RWPE2 (cell line): ENCODE measurements around the gene TMEM185B.

Experiments used
- ATAC-seq: fragments of 200-7000 bp; cut with Tn5 transposase; 3 replicates; pipeline ENCODE4 v1.9.1; 2021; ENCODE audit warnings: low read depth
- DNase-seq: peaks from one replicate; pipeline ENCODE4 v3.0.0-alpha.2; 2020; ENCODE audit warnings: low spot score
- H3K27ac ChIP-seq: fragments of 450-650 bp; 2 replicates; pipeline ENCODE4 v1.5.1; 2017; ENCODE audit warnings: mild to moderate bottlenecking; ENCODE audit not compliant: poor library complexity, severe bottlenecking
- H3K27me3 ChIP-seq: fragments of 250-450 bp; sonication (Bioruptor Pico); 2 replicates; pipeline ENCODE4 v1.5.1; 2021; ENCODE audit warnings: mild to moderate bottlenecking, moderate library complexity; ENCODE audit not compliant: insufficient read depth, poor library complexity, severe bottlenecking
- H3K36me3 ChIP-seq: fragments of 250-450 bp; sonication (Bioruptor Pico); 2 replicates; pipeline ENCODE4 v1.5.1; 2020; ENCODE audit warnings: low read depth, mild to moderate bottlenecking, moderate library complexity
- H3K4me1 ChIP-seq: fragments of 250-450 bp; sonication (Bioruptor Pico); 2 replicates; pipeline ENCODE4 v1.5.1; 2021; ENCODE audit warnings: mild to moderate bottlenecking, moderate library complexity; ENCODE audit not compliant: insufficient read depth, poor library complexity, severe bottlenecking
- H3K4me3 ChIP-seq: fragments of 250-450 bp; sonication (Bioruptor Pico); 2 replicates; pipeline ENCODE4 v1.5.1; 2021; ENCODE audit warnings: mild to moderate bottlenecking, moderate library complexity; ENCODE audit not compliant: severe bottlenecking
- H3K9me3 ChIP-seq: fragments of 250-450 bp; sonication (Bioruptor Pico); 2 replicates; pipeline ENCODE4 v1.5.1; 2021; ENCODE audit warnings: mild to moderate bottlenecking, moderate library complexity; ENCODE audit not compliant: severe bottlenecking
- CTCF ChIP-seq: fragments of 450-650 bp; IDR thresholded peaks from one replicate; pipeline ENCODE4 v1.5.1; 2017; ENCODE audit warnings: mild to moderate bottlenecking, moderate library complexity; ENCODE audit not compliant: poor library complexity, severe bottlenecking

TMEM185B gene

DNA sequence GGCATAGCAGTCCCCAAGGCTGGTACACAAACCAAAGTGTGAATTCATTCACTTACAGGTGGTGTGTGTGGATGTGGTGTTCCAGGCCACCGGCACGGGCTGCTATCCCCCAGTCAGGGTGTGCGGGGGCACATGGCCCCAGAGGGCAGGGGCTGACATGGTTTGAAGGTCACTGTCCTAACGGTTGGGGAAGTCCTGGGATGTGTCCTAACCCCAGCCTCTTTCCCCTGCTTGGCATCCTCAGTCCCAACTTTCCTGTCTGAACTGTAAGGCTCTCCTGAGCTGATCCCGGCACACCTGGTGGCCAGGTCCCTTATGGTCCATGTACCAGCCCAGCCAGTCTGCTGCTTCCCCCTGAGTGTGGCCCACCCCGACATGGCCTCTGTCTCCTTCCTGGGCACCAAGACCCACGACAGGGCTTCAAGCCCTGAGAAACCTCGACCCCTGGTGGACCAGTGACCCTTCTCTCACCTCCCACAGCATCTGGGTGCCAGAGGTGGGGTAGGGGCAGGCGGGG, 2.4 kb upstream of the TMEM185B start:
- H3K27me3 ChIP-seq: no peaks in the 10 kb centered on the region
- no peaks in the 10 kb centered on the region for H3K9me3 ChIP-seq
- H3K4me1 ChIP-seq: peaks cover 26% of the 10 kb centered on the region
- ATAC-seq (no peak), DNase-seq (no peak)
- peaks cover 17% of the 10 kb centered on the region for H3K36me3 ChIP-seq
- H3K4me3 ChIP-seq: no peak overlapping the region
- TF ChIP-seq CTCF: no peak
- no peak overlapping the region for H3K27ac ChIP-seq

DNA sequence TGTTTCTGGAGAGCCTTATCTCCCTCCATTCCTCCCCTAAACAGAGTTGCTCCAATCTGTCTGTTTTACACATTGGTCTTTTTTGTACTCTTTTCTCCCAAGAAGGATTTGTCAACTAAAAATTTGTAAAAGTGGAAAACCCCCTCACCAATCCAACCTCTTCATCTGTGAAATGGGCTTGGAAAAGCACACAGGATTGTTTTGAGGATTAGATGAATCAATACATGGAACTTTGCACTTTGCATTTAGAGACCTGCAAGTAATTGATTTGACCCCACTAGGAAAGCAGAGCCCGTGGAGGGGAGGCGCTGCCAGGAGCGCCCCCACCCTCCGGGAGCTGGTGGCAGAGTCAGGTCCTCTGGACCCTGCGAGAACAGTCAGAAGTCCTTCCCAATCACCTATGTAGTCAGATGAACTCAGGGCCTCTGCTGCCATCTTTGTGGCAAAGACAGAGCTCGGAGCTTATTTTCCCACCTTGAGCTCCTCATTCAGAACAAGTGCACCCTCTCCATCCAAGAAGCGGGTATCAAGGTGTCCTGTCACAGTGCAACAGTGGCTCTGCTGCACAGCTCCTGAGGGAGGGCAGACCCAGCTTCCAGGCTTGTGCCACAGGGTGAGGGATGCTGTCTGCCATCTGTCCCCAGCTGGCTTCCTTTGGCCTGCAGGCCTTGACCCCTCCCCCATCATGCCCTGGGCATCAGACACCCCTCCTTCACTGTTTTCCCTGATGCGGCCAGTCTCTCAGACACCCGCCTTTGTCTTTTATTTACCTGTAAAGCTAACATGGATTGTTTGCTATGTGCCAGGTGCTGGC, 1.7 kb upstream of the TMEM185B start:
- H3K27ac ChIP-seq: no peak overlapping the region
- peaks cover 26% of the 10 kb centered on the region for H3K4me1 ChIP-seq
- H3K9me3 ChIP-seq: no peaks in the 10 kb centered on the region
- no peak overlapping the region for H3K4me3 ChIP-seq
- no peaks in the 10 kb centered on the region for H3K27me3 ChIP-seq
- no peak for TF ChIP-seq CTCF
- peaks cover 24% of the 10 kb centered on the region for H3K36me3 ChIP-seq
- DNase-seq (peak; percentile 24), ATAC-seq (no peak)

- Histone ChIP-seq H3K36me3 (peaks cover 27% of the 10 kb centered on the region), H3K9me3 (no peaks in the 10 kb centered on the region), H3K27me3 (no peaks in the 10 kb centered on the region), H3K27ac (peak overlapping the region; percentile 64), H3K4me1 (peaks cover 26% of the 10 kb centered on the region), H3K4me3 (no peak overlapping the region)
- ATAC-seq (no peak), DNase-seq (peak; percentile 21)
- no peak for TF ChIP-seq CTCF
Measured at GRCh38 chr2:120224256-120224655, 1.1 kb upstream of the TMEM185B start.

DNA sequence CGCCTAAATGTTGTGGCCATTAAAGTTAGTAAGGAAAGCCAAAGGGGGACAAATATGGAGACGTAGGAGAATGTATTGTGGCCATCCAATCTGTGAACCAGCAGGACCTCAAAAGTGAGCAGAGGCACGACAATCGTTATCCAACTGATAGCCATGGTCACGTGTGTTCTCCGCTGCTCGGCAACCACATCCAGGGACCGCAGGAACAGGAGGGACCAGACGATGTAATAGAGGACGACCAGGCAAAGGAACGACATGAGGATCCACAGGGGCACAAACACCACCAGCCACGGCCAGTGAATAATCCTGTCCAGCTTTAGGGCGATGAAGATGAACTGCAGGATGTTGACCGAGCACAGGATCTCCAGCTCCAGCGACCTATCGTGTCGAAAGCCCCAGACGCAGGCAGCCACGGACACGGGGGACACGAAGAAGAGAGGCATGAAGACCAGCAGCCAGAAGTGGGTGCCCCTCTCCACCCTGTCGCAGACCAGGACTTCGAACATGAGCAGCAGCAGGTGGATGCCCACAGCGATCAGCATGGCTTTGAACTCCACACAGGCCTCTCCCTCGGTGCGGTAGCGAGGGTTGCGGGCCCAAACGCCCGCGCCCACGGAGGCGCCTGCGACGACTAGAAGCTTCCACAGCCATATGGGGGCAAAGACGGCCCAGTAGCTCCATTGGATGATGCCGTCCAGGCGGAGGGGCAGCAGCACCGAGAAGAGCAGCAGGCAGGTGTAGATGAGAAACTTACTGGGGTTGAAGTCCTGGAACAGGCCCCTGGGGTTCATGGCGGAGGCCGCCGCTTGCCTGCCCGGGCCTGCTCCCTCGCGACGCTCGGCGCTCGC, 790 bp downstream of the TMEM185B start:
- no peak for ATAC-seq
- peak overlapping the region; percentile 64 for H3K27ac ChIP-seq

More for the DNA sequence above, 790 bp downstream of the TMEM185B start:
- no peaks in the 10 kb centered on the region for H3K27me3 ChIP-seq
- peaks cover 27% of the 10 kb centered on the region for H3K36me3 ChIP-seq
- H3K4me3 ChIP-seq: peak overlapping the region; percentile 48
- peak; percentile 39 for DNase-seq
- H3K9me3 ChIP-seq: no peaks in the 10 kb centered on the region
- H3K4me1 ChIP-seq: peaks cover 21% of the 10 kb centered on the region
- no peak for TF ChIP-seq CTCF
